H1 (cell line): ENCODE measurements around the gene DSE. TPM values are rescaled to one million over a fixed set of nuclear protein-coding genes. Genes with fewer than 3 reads are reported as not detected.

Experiments
- ATF2 ChIP-seq: IDR thresholded peaks from 2 replicates; pipeline ENCODE4 v1.6.1; 2012; ENCODE audit warnings: low read length, inconsistent platforms
- CBX5 ChIP-seq: fragments of 300-800, 300-1000 bp; sonication (generic); IDR thresholded peaks from 2 replicates; pipeline ENCODE4 v1.7.1; 2016; ENCODE audit warnings: antibody characterized with exemption, low read length, low read depth
- CEBPB ChIP-seq: IDR thresholded peaks from 2 replicates; pipeline ENCODE4 v1.6.1; 2012; ENCODE audit warnings: low read depth, low read length
- CHD7 ChIP-seq: fragments of 300-600 bp; sonication (generic); IDR thresholded peaks from 2 replicates; pipeline ENCODE4 v1.7.1; 2012; ENCODE audit warnings: low read length, moderate library complexity, mild to moderate bottlenecking, inconsistent platforms; ENCODE audit not compliant: insufficient replicate concordance
- MAX ChIP-seq: IDR thresholded peaks from 2 replicates; pipeline ENCODE4 v1.6.1; 2012; ENCODE audit warnings: inconsistent platforms
- RFX5 ChIP-seq: IDR thresholded peaks from 2 replicates; pipeline ENCODE4 v1.6.1; 2011; ENCODE audit warnings: low read depth, low read length, improper control_type of control experiment, borderline replicate concordance
- SUZ12 ChIP-seq: fragments of 200-600 bp; sonication (generic); IDR thresholded peaks from 2 replicates; pipeline ENCODE4 v1.6.1; 2012; ENCODE audit warnings: mild to moderate bottlenecking, inconsistent platforms, low read length, moderate library complexity, mixed read lengths
- polyA plus RNA-seq, 7 experiments: library from polyadenylated mRNA; depleted of rRNA in 3 of 7; stranded (reverse) in 5 of 7; unstranded in 2 of 7; fragments of >200 nt in 5 of 7; fragments of 200-250 nt in 2 of 7; gene quantifications; 1 replicate in 5 of 7; 2 replicates in 1 of 7; 4 replicates in 1 of 7; pipeline versions ENCODE4 v1.2.1 to v1.2.3, GENCODE V29; 2011 to 2013; ENCODE audit warnings: missing spikeins in 2 of 7, mixed read lengths in 2 of 7
- total RNA-seq: library from RNA; stranded (reverse); fragmentation: NEBNext Ultra II Directional; extraction: Animal tissue kit (Norgen Biotek cat#: 25700); gene quantifications from 2 replicates; pipeline ENCODE4 v1.2.1, GENCODE V29; 2021

Gene DSE
- total and polyA plus RNA-seq, 2 of the 8 experiments (the other 6 are each of a cell fraction or from before 2014, with no cell fraction given), result 32.5 to 94.4 TPM

GRCh38 chr6:116392132-116393013 is 21.6 kb downstream of the DSE start (continued):
- TF ChIP-seq RFX5, result no peak
- no peak for TF ChIP-seq ATF2
- no peak for TF ChIP-seq SUZ12
- no peak for TF ChIP-seq CEBPB
- no peak for TF ChIP-seq CBX5
- TF ChIP-seq CHD7, result no peak
- no peak for TF ChIP-seq MAX
- TF ChIP-seq, all 59 proteins: peak for 0
